ENCODE data around the gene IL27RA.
A peak's percentile ranks its signal among the peaks of the same experiment; 100 is the strongest.

The IL27RA gene

GRCh38 chr19:14031719-14032480, at the start of gene IL27RA:
IL27RA (plus strand) TSS chr19:14031762; CDS start chr19:14031873, 111 bp downstream.
- peak within 1 kb of the TSS; percentile 91 for H3K4me3 ChIP-seq (ENCODE audit: low read depth, low read length)
- TF ChIP-seq CTCF (IDR thresholded peaks at IDR 0.05; ENCODE audit: borderline replicate concordance, insufficient read depth, low read depth, low read length): peak; percentile 94

GRCh38 chr19:13981988-13982501, 49.5 kb upstream of the IL27RA start:
- no peak for TF ChIP-seq CTCF (IDR thresholded peaks at IDR 0.05; ENCODE audit: borderline replicate concordance, insufficient read depth, low read depth, low read length)
- H3K4me3 ChIP-seq (ENCODE audit: low read depth, low read length): no peak overlapping the region

- no peak for TF ChIP-seq CTCF (IDR thresholded peaks at IDR 0.05; ENCODE audit: borderline replicate concordance, insufficient read depth, low read depth, low read length)
These were observed 48.8 kb upstream of the IL27RA start for GRCh38 chr19:13982773-13983172.

GRCh38 chr19:13983213-13983889, 48.2 kb upstream of the IL27RA start:
- TF ChIP-seq CTCF (IDR thresholded peaks at IDR 0.05; ENCODE audit: borderline replicate concordance, insufficient read depth, low read depth, low read length): no peak
- H3K4me3 ChIP-seq (ENCODE audit: low read depth, low read length): no peak overlapping the region

More at GRCh38 chr19:13982773-13983172, 48.8 kb upstream of the IL27RA start:
- no peak overlapping the region for H3K4me3 ChIP-seq (ENCODE audit: low read depth, low read length)

GRCh38 chr19:13984186-13984585, 47.4 kb upstream of the IL27RA start:
- no peak overlapping the region for H3K4me3 ChIP-seq (ENCODE audit: low read depth, low read length)
- TF ChIP-seq CTCF (IDR thresholded peaks at IDR 0.05; ENCODE audit: borderline replicate concordance, insufficient read depth, low read depth, low read length): no peak

- H3K4me3 ChIP-seq (ENCODE audit: low read depth, low read length): no peak overlapping the region
- TF ChIP-seq CTCF (IDR thresholded peaks at IDR 0.05; ENCODE audit: borderline replicate concordance, insufficient read depth, low read depth, low read length): no peak
These were observed 46.5 kb upstream of the IL27RA start for GRCh38 chr19:13984875-13985741.

All from GM12875 (cell line).